Left hindlimb (tissue), 1 donor: ENCODE results near the gene RPS19BP1.
"Not testable (repeated sequence)": the region's sequence is repeated elsewhere in the genome, so short reads cannot be mapped to it uniquely, and the experiment has no call there.

ENCODE experiments used
- DNase-seq: peaks from one replicate; pipeline ENCODE4 v3.0.0-alpha.2; 2018

Gene RPS19BP1

GRCh38 chr22:39527481-39527961, 5.0 kb downstream of the RPS19BP1 start:
- peak; percentile 37 for DNase-seq

DNA sequence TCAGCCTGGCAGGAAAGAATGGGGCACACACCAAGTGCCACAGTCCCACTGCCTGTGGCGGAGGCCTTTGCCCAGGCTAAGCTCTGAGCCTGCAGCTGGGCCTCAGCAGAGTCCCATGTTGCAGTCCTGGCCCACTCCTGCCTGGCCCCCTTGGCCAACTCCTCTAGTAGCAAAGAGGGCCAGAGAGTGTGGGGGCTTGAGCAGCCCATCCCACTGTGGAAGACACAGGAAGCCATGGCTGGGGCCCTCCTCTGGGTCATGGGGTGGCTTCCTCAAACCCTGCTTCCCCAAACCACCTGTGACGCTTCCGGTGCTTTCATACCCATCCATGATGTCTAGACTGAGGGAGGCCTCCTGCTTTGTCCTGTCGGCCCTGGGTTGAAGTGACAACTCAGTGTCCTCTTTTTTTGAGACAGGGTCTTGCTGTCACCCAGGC, 5.8 kb downstream of the RPS19BP1 start:
- no peak for DNase-seq

GRCh38 chr22:39525658-39525975, 6.9 kb downstream of the RPS19BP1 start:
- DNase-seq, result no peak

DNA sequence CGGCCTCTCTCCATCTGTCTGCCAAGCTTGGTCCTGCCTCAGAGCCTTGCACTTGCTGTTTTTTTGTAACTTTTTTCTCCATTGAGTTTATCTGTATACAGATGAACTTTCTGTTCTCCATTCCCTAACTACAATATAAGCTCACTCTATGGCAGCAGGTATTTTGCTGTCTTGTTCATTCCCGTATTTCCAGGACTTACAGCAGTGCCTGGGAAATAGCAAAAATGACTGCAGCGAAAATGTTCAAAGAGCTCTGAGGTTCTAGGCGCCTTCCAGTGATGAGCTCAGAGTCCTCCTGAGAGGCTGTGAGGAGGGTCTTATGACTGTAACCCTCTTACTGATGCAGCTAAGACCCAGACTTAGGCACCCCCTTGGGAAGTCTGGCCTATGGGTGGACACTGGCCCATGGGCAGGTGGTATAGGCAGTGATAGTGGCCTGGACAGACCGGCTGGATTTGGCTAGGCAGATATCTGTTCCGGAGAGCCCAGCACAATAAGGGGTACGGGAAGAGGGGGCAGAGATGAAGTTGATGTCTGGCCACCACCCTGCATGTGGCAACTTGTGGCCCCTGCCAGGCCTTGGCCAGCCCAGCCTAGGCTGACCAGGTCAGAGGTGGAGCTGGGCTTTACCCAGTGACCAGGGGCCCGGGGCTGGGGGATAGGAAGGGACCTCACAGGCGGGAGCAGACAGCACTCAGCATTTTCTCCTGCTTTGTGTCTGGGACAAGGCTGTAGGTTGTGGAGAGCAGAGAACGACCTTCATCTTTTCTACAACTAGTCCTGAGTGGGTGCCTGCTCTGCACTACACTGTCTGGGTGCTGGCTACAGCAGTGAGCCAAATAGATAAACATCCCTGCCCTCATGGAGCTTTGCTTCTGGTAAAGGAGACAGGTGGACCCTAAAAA, 7.5 kb downstream of the RPS19BP1 start:
- no peak for DNase-seq

GRCh38 chr22:39524089-39524752, 8.3 kb downstream of the RPS19BP1 start:
- DNase-seq, result no peak

- no peak for DNase-seq
These were observed 9.8 kb downstream of the RPS19BP1 start for GRCh38 chr22:39522567-39523300.

DNA sequence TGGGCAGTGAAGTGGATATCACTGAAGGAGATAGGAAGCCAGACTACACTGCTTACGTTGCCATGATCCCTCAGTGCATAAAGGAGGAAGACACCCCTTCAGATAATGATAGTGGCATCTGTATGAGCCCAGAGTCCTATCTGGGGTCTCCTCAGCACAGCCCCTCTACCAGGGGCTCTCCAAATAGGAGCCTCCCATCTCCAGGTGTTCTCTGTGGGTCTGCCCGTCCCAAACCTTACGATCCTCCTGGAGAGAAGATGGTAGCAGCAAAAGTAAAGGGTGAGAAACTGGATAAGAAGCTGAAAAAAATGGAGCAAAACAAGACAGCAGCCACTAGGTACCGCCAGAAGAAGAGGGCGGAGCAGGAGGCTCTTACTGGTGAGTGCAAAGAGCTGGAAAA, 10.5 kb downstream of the RPS19BP1 start:
- not testable (repeated sequence) for DNase-seq

GRCh38 chr22:39521106-39521885, 11.3 kb downstream of the RPS19BP1 start:
- not testable (repeated sequence) for DNase-seq

DNA sequence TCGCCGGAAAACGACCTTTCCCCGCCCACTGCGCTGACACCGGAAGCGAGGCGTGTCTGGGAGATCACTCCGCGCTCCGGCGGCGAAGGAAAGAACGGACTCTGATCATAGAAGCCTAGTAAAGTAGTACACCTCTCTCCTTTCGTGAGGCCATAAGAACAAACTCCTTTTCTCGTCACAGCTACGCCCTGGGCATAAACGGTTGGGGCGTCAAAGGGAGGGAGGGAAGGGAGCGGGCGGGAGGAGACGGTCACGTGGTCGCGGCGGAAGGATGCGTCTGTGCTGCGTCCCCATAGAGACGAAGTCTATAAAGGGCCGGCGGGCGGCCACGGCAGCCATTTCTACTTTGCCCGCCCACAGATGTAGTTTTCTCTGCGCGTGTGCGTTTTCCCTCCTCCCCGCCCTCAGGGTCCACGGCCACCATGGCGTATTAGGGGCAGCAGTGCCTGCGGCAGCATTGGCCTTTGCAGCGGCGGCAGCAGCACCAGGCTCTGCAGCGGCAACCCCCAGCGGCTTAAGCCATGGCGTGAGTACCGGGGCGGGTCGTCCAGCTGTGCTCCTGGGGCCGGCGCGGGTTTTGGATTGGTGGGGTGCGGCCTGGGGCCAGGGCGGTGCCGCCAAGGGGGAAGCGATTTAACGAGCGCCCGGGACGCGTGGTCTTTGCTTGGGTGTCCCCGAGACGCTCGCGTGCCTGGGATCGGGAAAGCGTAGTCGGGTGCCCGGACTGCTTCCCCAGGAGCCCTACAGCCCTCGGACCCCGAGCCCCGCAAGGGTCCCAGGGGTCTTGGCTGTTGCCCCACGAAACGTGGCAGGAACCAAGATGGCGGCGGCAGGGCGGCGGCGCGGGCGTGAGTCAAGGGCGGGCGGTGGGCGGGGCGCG, 12.1 kb downstream of the RPS19BP1 start, which contains the start of gene ATF4:
Gene ATF4 (plus strand): TSS at position 337 of the 880 bp plus-strand sequence. CDS start 884 bp downstream, outside the sequence.
- peak; percentile 85 for DNase-seq

GRCh38 chr22:39519681-39520225, 12.8 kb downstream of the RPS19BP1 start:
- DNase-seq, result peak; percentile 98

- DNase-seq, result peak; percentile 59
These were observed 13.4 kb downstream of the RPS19BP1 start for GRCh38 chr22:39518996-39519680.

- no peak for DNase-seq
These were observed 14.3 kb downstream of the RPS19BP1 start for GRCh38 chr22:39518144-39518786.

DNA sequence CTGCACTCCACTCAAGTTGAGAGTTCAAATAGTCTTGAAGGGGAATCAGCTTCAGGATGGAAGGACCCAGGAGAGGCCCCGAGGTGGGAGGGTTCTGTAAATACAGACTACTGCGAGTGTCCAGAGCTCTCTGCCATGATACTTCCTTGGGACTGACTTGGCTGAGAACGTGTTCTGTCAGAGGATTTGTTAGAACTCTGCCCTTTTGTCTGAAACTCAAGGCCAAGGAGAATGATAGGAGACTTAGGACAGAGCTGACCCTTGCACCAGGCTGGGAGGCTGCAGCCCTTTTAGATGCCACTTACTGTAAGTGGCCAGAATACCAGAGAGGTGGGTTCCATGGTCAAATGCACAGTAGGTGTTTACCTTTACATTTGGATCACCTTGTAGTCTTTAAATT, 15.1 kb downstream of the RPS19BP1 start:
- DNase-seq, result no peak

- DNase-seq, result no peak
These were observed 17.1 kb downstream of the RPS19BP1 start for GRCh38 chr22:39515266-39516050.

- DNase-seq, result no peak
These were observed 18.1 kb downstream of the RPS19BP1 start for GRCh38 chr22:39514373-39514973.

GRCh38 chr22:39513791-39514190, 18.8 kb downstream of the RPS19BP1 start:
- no peak for DNase-seq

- DNase-seq, result no peak
These were observed 20.5 kb downstream of the RPS19BP1 start for GRCh38 chr22:39512026-39512425.

DNA sequence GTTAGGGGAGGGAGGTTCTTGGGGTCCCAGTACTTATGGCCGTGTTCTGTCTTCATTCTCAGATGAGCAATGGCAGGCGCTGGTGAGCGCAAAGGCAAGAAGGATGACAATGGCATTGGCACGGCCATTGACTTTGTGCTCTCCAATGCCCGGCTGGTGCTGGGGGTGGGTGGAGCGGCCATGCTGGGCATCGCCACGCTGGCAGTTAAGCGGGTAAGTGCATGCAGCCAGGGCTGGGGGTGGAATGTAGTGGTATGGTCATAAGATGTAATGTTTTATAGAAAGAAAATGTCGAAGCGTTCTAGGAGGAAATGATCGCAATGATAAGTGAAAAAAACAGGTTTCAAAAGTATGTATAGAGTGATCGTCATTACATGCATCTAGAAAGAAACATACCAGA, 21.3 kb downstream of the RPS19BP1 start:
- DNase-seq, result no peak
